ENCODE data around the gene WDR31. TPM values are rescaled to one million over a fixed set of nuclear protein-coding genes. Genes with fewer than 3 reads are reported as not detected.

The WDR31 gene
- total and polyA plus RNA-seq, 2 of the 4 experiments (the other 2 are of a cell fraction) = 0.29 to 0.36 TPM

DNA sequence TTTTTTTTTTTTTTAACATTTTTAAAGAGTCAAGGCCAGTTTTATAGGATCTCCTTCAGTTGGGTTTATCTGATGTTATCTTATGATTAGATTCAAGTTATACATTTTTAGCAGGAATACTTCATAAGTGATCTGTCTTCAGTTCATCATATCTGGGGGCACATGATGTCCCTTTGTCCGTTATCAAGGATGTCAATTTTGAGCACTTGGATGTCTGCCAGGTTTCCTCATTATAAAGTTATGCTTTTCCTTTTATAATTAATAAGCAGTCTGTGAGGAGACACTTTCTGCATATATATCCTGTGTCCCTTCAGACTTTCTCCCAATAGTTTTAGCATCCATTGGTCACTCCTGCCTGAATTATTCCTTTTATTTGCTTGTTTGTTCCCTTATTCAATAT lies 24.9 kb upstream of the WDR31 start:
- Histone ChIP-seq H3K56ac (ENCODE audit: extremely low read depth, insufficient read depth, low read length) (no peak overlapping the region), H3K36me3 (ENCODE audit: control insufficient read depth, insufficient read depth, low read length) (no peaks in the 10 kb centered on the region), H4K5ac (ENCODE audit: low read depth, low read length) (no peak overlapping the region), H3K9me3 (ENCODE audit: control insufficient read depth, insufficient read depth, low read length) (no peaks in the 10 kb centered on the region), H3K79me1 (ENCODE audit: low read depth in 1 of 2, low read length in 2 of 2) (no peaks in the 10 kb centered on the region), H3K9ac (ENCODE audit: low read depth, low read length) (no peak overlapping the region), H3K9me1 (ENCODE audit: insufficient read depth, low read length) (no peaks in the 10 kb centered on the region; the same call in 1 of the 2 replicates), H4K8ac (ENCODE audit: low read depth in 2 of 2, low read length in 2 of 2) (no peak overlapping the region), H2AFZ (replicated peaks; ENCODE audit: low read length, poor library complexity) (no peak overlapping the region), H2BK15ac (ENCODE audit: low read depth, low read length) (no peak overlapping the region), H3K4ac (ENCODE audit: low read depth, low read length) (no peak overlapping the region), H2BK5ac (ENCODE audit: low read depth, low read length, poor library complexity, severe bottlenecking) (no peak overlapping the region), H3K4me2 (ENCODE audit: low read depth, low read length) (no peak overlapping the region), H4K20me1 (ENCODE audit: insufficient read depth, low read length) (no peaks in the 10 kb centered on the region), H3K27ac (ENCODE audit: insufficient read depth, low read length) (no peak overlapping the region), H2AK5ac (ENCODE audit: low read depth, low read length) (no peak overlapping the region), H3K23ac (ENCODE audit: low read depth, low read length) (no peak overlapping the region), H3K4me1 (ENCODE audit: control insufficient read depth, insufficient read depth, low read length) (no peaks in the 10 kb centered on the region), H4K91ac (ENCODE audit: insufficient read depth, low read depth, low read length) (no peak overlapping the region), H3K18ac (ENCODE audit: low read depth, low read length) (no peak overlapping the region), H2BK20ac (ENCODE audit: low read depth, low read length) (no peak overlapping the region), H3K4me3 (ENCODE audit: insufficient read depth, low read depth, low read length) (no peak overlapping the region), H2AK9ac (replicated peaks; ENCODE audit: low read depth, low read length, poor library complexity) (no peak overlapping the region), H3K14ac (replicated peaks; ENCODE audit: low read depth, low read length) (no peak overlapping the region), H3K27me3 (ENCODE audit: control insufficient read depth, insufficient read depth, low read length) (peaks cover 23% of the 10 kb centered on the region), H2BK120ac (ENCODE audit: low read depth, low read length) (no peak overlapping the region)
- ATAC-seq (ENCODE audit: low read depth) (no peak), DNase-seq (no peak)
- ChIA-PET CTCF (interaction anchor here (0.6 to 1.0 kb wide), 3 partner anchors 8 to 431 kb away, joined by 3 to 4 read pairs (median 3); partner anchors contain the start of gene ALAD), POLR2A (ENCODE audit: unreplicated experiment) (no interaction called here)
- in situ Hi-C loops (cut with MboI; ENCODE audit: low sequenced_read_pairs) = no loop called here
- no CpG with 5 or more reads among the region's 1 CpG for WGBS, 2 experiments (ENCODE audit: extremely low coverage in 2 of 2, insufficient read length in 1 of 2)
- intact Hi-C loops (cut with micrococcal nuclease) = no loop called here
- TF ChIP-seq SMC3 (IDR thresholded peaks at IDR 0.05; ENCODE audit: low read depth, low read length) = no peak
- no peak for TF ChIP-seq FOS (IDR thresholded peaks at IDR 0.05; ENCODE audit: low read depth, low read length)
- TF ChIP-seq RFX5 (IDR thresholded peaks at IDR 0.05; ENCODE audit: low read depth, low read length) = no peak
- no peak for TF ChIP-seq RAD21 (IDR thresholded peaks at IDR 0.05; ENCODE audit: low read length)
- TF ChIP-seq RCOR1 (IDR thresholded peaks at IDR 0.05; ENCODE audit: insufficient replicate concordance, low read length) = no peak
- dilution Hi-C loops (cut with HindIII; ENCODE audit: low sequenced_read_pairs, unreplicated experiment) = no loop called here
- no TSS peak for BruUV-seq (replicated peaks)

All from IMR-90 (cell line).